Liver (tissue), 9 donors: ENCODE data around the gene FARP1. TPM values are rescaled to one million over a fixed set of nuclear protein-coding genes. Genes with fewer than 3 reads are reported as not detected.

ENCODE experiments used
- DNase-seq: peaks from one replicate; pipeline ENCODE4 v3.0.0-alpha.2; 2017; ENCODE audit warnings: low spot score
- H3K27ac ChIP-seq, 2 donors: one replicate each; pipeline ENCODE4 v1.7.0; 2013; ENCODE audit warnings: inconsistent platforms in 2 of 2, low read length in 2 of 2, control low read depth in 1 of 2, low read depth in 1 of 2, mild to moderate bottlenecking in 1 of 2
- H3K27me3 ChIP-seq, 4 donors: one replicate each; pipeline versions ENCODE4 v1.6.1 to v1.7.0; 2013; ENCODE audit warnings: low read length in 3 of 4, inconsistent platforms in 1 of 4, mild to moderate bottlenecking in 1 of 4, moderate library complexity in 1 of 4; ENCODE audit not compliant: control insufficient read depth in 4 of 4, insufficient read depth in 4 of 4
- H3K36me3 ChIP-seq, 4 donors: one replicate each; pipeline versions ENCODE4 v1.6.1 to v1.7.0; 2013; ENCODE audit warnings: low read length in 3 of 4, mild to moderate bottlenecking in 3 of 4, low read depth in 1 of 4, moderate library complexity in 1 of 4; ENCODE audit not compliant: control insufficient read depth in 4 of 4, insufficient read depth in 3 of 4
- H3K4me1 ChIP-seq, 4 donors: one replicate each; pipeline versions ENCODE4 v1.6.1 to v1.7.0; 2013; ENCODE audit warnings: low read length in 3 of 4, mild to moderate bottlenecking in 3 of 4, moderate library complexity in 1 of 4; ENCODE audit not compliant: control insufficient read depth in 4 of 4, insufficient read depth in 4 of 4
- H3K4me3 ChIP-seq, 3 donors: one replicate each; pipeline versions ENCODE4 v1.6.1 to v1.7.0; 2013; ENCODE audit warnings: low read length in 3 of 3, control low read depth in 1 of 3, low read depth in 1 of 3, mild to moderate bottlenecking in 1 of 3
- H3K9ac ChIP-seq, 2 donors: one replicate each; pipeline ENCODE4 v1.7.0; 2013; ENCODE audit warnings: low read length in 2 of 2, mild to moderate bottlenecking in 2 of 2, moderate library complexity in 2 of 2, control low read depth in 1 of 2, low read depth in 1 of 2
- H3K9me3 ChIP-seq, 4 donors: one replicate each; pipeline versions ENCODE4 v1.6.1 to v1.7.0; 2013; ENCODE audit warnings: low read length in 3 of 4; ENCODE audit not compliant: control insufficient read depth in 4 of 4
- ATF3 ChIP-seq: IDR thresholded peaks from 2 replicates; pipeline ENCODE4 v1.6.1; 2016; ENCODE audit warnings: antibody characterized with exemption
- CTCF ChIP-seq: fragments of 150-350 bp; IDR thresholded peaks from 2 replicates; pipeline ENCODE4 v1.5.1; 2017; ENCODE audit warnings: improper control_type of control experiment, low read depth, low read length; ENCODE audit not compliant: missing input control
- EGR1 ChIP-seq, 2 donors: IDR thresholded peaks; 2 replicates each; pipeline ENCODE4 v1.6.1; 2016 to 2018; ENCODE audit warnings: antibody characterized with exemption in 2 of 2, low read depth in 2 of 2
- FOXA1 ChIP-seq: IDR thresholded peaks from 2 replicates; pipeline ENCODE4 v1.6.1; 2016; ENCODE audit warnings: antibody characterized with exemption
- FOXA2 ChIP-seq: IDR thresholded peaks from 2 replicates; pipeline ENCODE4 v1.6.1; 2016; ENCODE audit warnings: antibody characterized with exemption
- GABPA ChIP-seq, 2 donors: IDR thresholded peaks in 1 of 2; conservative IDR thresholded peaks in 1 of 2; 2 replicates each; pipeline ENCODE4 v1.6.1; 2016; ENCODE audit warnings: antibody characterized with exemption in 2 of 2, mild to moderate bottlenecking in 1 of 2, moderate library complexity in 1 of 2
- HNF4A ChIP-seq, 2 donors: conservative IDR thresholded peaks; 2 replicates each; pipeline ENCODE4 v1.6.1; 2016; ENCODE audit warnings: antibody characterized with exemption in 2 of 2, mild to moderate bottlenecking in 2 of 2
- HNF4G ChIP-seq: IDR thresholded peaks from 2 replicates; pipeline ENCODE4 v1.6.1; 2016; ENCODE audit warnings: antibody characterized with exemption
- JUND ChIP-seq, 2 donors: IDR thresholded peaks; 2 replicates each; pipeline ENCODE4 v1.6.1; 2016; ENCODE audit warnings: antibody characterized with exemption in 2 of 2
- MAX ChIP-seq: IDR thresholded peaks from 2 replicates; pipeline ENCODE4 v1.6.1; 2016; ENCODE audit warnings: antibody characterized with exemption
- NR2F2 ChIP-seq: IDR thresholded peaks from 2 replicates; pipeline ENCODE4 v1.6.1; 2016; ENCODE audit warnings: antibody characterized with exemption
- RAD21 ChIP-seq, 2 donors: IDR thresholded peaks; 2 replicates each; pipeline ENCODE4 v1.6.1; 2016; ENCODE audit warnings: antibody characterized with exemption in 2 of 2, mild to moderate bottlenecking in 2 of 2
- REST ChIP-seq: IDR thresholded peaks from 2 replicates; pipeline ENCODE4 v1.6.1; 2016; ENCODE audit warnings: antibody characterized with exemption, mild to moderate bottlenecking
- RXRA ChIP-seq, 2 donors: IDR thresholded peaks; 2 replicates each; pipeline ENCODE4 v1.6.1; 2017 to 2018; ENCODE audit warnings: antibody characterized with exemption in 2 of 2, mild to moderate bottlenecking in 1 of 2
- SP1 ChIP-seq: IDR thresholded peaks from 2 replicates; pipeline ENCODE4 v1.6.1; 2018; ENCODE audit warnings: antibody characterized with exemption, mild to moderate bottlenecking
- YY1 ChIP-seq: IDR thresholded peaks from 2 replicates; pipeline ENCODE4 v1.6.1; 2016; ENCODE audit warnings: antibody characterized with exemption, mild to moderate bottlenecking
- ZBTB33 ChIP-seq: IDR thresholded peaks from 2 replicates; pipeline ENCODE4 v1.6.1; 2016; ENCODE audit warnings: antibody characterized with exemption
- WGBS: extraction: QIAGEN DNeasy Blood & Tissue Kit; methylation state at CpG from one replicate; pipeline ENCODE4 v1.1.7; 2013; 5-methylcytosine and 5-hydroxymethylcytosine counted together
- polyA plus RNA-seq, 2 donors: library from polyadenylated mRNA; stranded (reverse) in 1 of 2; unstranded in 1 of 2; fragments of 200-250 nt in 1 of 2; fragments of >200 nt in 1 of 2; fragmentation: Nextera tagmentation in 1 of 2; extraction: Ambion mirVana in 1 of 2; gene quantifications; one replicate each; pipeline versions ENCODE4 v1.2.1 to v1.2.3, GENCODE V29; 2013 to 2015
- total RNA-seq, 2 donors: library from RNA; depleted of rRNA; stranded (reverse); fragments of >200 nt; gene quantifications; one replicate each; pipeline ENCODE4 v1.2.3, GENCODE V29; 2014
- donor health status: healthy.
- donor health status: healthy.
- donor health status: healthy.
- donor health status: healthy.
- donor health status: healthy.

FARP1 gene
- total and polyA plus RNA-seq, 4 donors, result 28.4 to 62.6 (median 39.8) TPM

GRCh38 chr13:98432638-98433037 is 289.7 kb downstream of the FARP1 start:
- no peaks in the 10 kb centered on the region for H3K27me3 ChIP-seq
- no peaks in the 10 kb centered on the region for H3K9me3 ChIP-seq
- no peak for TF ChIP-seq JUND (IDR thresholded peaks at IDR 0.05)
- TF ChIP-seq CTCF, result no peak
- TF ChIP-seq HNF4G, result no peak
- no peak for TF ChIP-seq MAX
- no peak for TF ChIP-seq RXRA (IDR thresholded peaks at IDR 0.05)
- TF ChIP-seq HNF4A (conservative IDR thresholded peaks at IDR 0.05), result no peak
- TF ChIP-seq YY1, result no peak
- TF ChIP-seq RAD21 (IDR thresholded peaks at IDR 0.05), result no peak
- no peak for TF ChIP-seq EGR1 (IDR thresholded peaks at IDR 0.05; ENCODE audit: low read depth in 2 of 2)
- no peak for TF ChIP-seq NR2F2
- TF ChIP-seq GABPA (IDR thresholded peaks at IDR 0.05 in 1 of 2, conservative IDR thresholded peaks at IDR 0.05 in 1 of 2), result no peak
- no peak for TF ChIP-seq FOXA1
- no peak for TF ChIP-seq FOXA2
- TF ChIP-seq ZBTB33, result no peak
- no peak for TF ChIP-seq ATF3
- TF ChIP-seq REST, result no peak
- H3K4me3 ChIP-seq, result no peak overlapping the region
- H3K36me3 ChIP-seq, result peaks cover 2 to 35% (median 9%) of the 10 kb centered on the region in 4 donors
- H3K4me1 ChIP-seq, result peaks cover 0 to 7% (median 1%) of the 10 kb centered on the region in 4 donors
- no peak overlapping the region for H3K9ac ChIP-seq
- WGBS, result 97% methylated on average over 11 of the region's 11 CpGs
- DNase-seq, result no peak
- H3K27ac ChIP-seq, result no peak overlapping the region

- Histone ChIP-seq H3K36me3 (peaks cover 3 to 39% (median 10%) of the 10 kb centered on the region in 4 donors), H3K27ac (no peak overlapping the region), H3K9me3 (no peaks in the 10 kb centered on the region), H3K4me3 (no peak overlapping the region), H3K27me3 (no peaks in the 10 kb centered on the region), H3K4me1 (peaks cover 0 to 2% (median 0%) of the 10 kb centered on the region in 4 donors), H3K9ac (no peak overlapping the region)
- DNase-seq, result no peak
- WGBS, result 96% methylated on average over 10 of the region's 10 CpGs
- TF ChIP-seq HNF4A (conservative IDR thresholded peaks at IDR 0.05) (no peak), FOXA1 (no peak), YY1 (no peak), RXRA (IDR thresholded peaks at IDR 0.05) (no peak), ZBTB33 (no peak), SP1 (no peak), RAD21 (IDR thresholded peaks at IDR 0.05) (no peak), EGR1 (IDR thresholded peaks at IDR 0.05; ENCODE audit: low read depth in 2 of 2) (no peak), JUND (IDR thresholded peaks at IDR 0.05) (no peak), MAX (no peak), NR2F2 (no peak), CTCF (no peak), HNF4G (no peak), GABPA (IDR thresholded peaks at IDR 0.05 in 1 of 2, conservative IDR thresholded peaks at IDR 0.05 in 1 of 2) (no peak), FOXA2 (no peak)
Observed at GRCh38 chr13:98433654-98434053, 290.8 kb downstream of the FARP1 start.
